BLaER1 treated with 17β-estradiol and CSF1 and Interleukin-3, amounts not matched to agents 10 nM and 100 nM (cell line): ENCODE results near the gene PKNOX2.
A peak's percentile ranks its signal among the peaks of the same experiment; 100 is the strongest.

Experiments
- H3K27ac ChIP-seq, 11 experiments: shearing (Covaris generic); formaldehyde crosslinking; 2 replicates each; pipeline ENCODE4 v1.8.1; 2022
- H3K27me3 ChIP-seq, 11 experiments: shearing (Covaris generic); formaldehyde crosslinking; 2 replicates each; pipeline ENCODE4 v1.8.1; 2022
- H3K36me3 ChIP-seq, 11 experiments: shearing (Covaris generic); formaldehyde crosslinking; 2 replicates each; pipeline ENCODE4 v1.8.1; 2022
- H3K4me1 ChIP-seq, 10 experiments: shearing (Covaris generic); formaldehyde crosslinking; 2 replicates each; pipeline ENCODE4 v1.8.1; 2022
- H3K4me2 ChIP-seq, 11 experiments: shearing (Covaris generic); formaldehyde crosslinking; 2 replicates each; pipeline ENCODE4 v1.8.1; 2022
- H3K4me3 ChIP-seq, 10 experiments: shearing (Covaris generic); formaldehyde crosslinking; 2 replicates each; pipeline ENCODE4 v1.8.1; 2022
- H3K9ac ChIP-seq, 11 experiments: shearing (Covaris generic); formaldehyde crosslinking; 2 replicates each; pipeline ENCODE4 v1.8.1; 2022
- H3K9me3 ChIP-seq, 11 experiments: shearing (Covaris generic); formaldehyde crosslinking; replicated peaks in 1 of 11; 2 replicates each; pipeline ENCODE4 v1.8.1; 2022
- H4K20me1 ChIP-seq, 11 experiments: shearing (Covaris generic); formaldehyde crosslinking; 2 replicates each; pipeline ENCODE4 v1.8.1; 2022
- Cebpa-rat ChIP-seq, 11 experiments: shearing (Covaris generic); IDR thresholded peaks; 2 replicates each; pipeline ENCODE4 v1.8.1; 2022

Gene PKNOX2

DNA sequence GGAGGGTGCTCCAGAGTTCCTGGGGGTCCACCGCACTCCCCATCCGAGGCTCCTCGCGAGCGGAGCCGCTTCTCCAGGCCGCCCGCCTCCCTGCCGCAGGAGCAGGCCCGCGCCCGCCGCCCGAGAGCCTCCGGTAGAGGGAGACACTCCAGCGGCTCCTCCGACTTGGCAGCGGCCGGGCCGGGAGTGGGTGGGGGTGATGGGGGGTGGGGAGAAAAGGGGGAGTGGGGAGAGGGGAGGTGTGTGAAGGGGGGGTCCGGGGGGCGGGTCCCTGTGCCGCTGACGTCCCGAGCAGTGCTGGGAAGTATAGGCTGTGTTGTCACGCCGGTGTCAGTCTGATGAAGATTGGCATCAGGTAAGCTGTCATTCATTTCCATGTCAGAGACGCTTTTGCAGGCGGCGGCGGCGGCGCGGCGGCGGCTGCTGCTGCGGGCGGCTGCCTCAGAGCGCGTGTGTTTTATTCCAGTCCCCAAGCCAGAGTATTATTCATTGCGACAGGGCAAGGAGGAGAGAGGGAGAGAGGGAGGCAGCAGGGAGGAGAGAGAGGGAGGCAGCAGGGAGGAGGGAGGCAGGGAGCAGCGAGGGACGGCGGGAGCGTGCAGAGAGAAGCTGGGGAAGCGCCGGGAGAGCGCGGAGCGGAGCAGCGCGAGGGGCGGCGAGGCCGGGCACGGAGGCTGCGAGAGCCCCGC is at the start of gene PKNOX2:
Gene PKNOX2 (plus strand): TSS at position 330 of the 689 bp plus-strand sequence. CDS start 186,555 bp downstream, outside the sequence.
- H3K4me3 ChIP-seq = peak within 1 kb of the TSS; percentile 54 to 74 (median 63)
- H3K9ac ChIP-seq = peak within 1 kb of the TSS; percentile 10 to 64 (median 56); a peak in 19 of 22 replicates
- H3K27ac ChIP-seq = no peak within 1 kb of the TSS
- no peaks in the 10 kb centered on the region for H3K36me3 ChIP-seq
- no peak for TF ChIP-seq Cebpa-rat (IDR thresholded peaks at IDR 0.05)
- H3K27me3 ChIP-seq = peaks cover 77 to 97% (median 91%) of the 10 kb centered on the region in 11 experiments
- peaks cover 0 to 41% (median 24%) of the 10 kb centered on the region in 11 experiments; a peak in 16 of 22 replicates for H4K20me1 ChIP-seq
- peaks cover 9 to 19% (median 15%) of the 10 kb centered on the region in 10 experiments; a peak in 17 of 20 replicates for H3K4me1 ChIP-seq
- H3K4me2 ChIP-seq = peak within 1 kb of the TSS; percentile 91 to 99 (median 98)
- H3K9me3 ChIP-seq = no peaks in the 10 kb centered on the region

DNA sequence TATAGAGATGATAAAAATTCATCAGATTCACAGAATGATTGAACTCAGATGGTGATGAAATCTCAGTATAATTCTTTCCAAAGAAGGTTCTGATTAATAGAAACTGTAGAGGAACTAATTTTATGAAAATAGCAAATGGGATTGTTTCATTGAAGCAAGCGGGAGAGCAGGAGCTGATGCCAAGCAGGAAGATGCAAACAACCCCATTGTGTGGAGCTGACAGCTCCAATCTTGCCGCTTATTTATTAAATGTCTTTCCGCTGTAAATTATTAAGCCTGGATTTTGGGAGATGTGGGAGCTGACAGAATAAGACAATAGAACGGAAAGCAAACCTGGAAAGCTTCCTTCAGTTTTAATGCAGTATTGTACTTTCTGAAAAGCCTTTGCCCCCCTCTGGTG is 47.1 kb upstream of the PKNOX2 start:
- no peaks in the 10 kb centered on the region for H3K27me3 ChIP-seq
- H3K4me2 ChIP-seq = no peak overlapping the region
- H4K20me1 ChIP-seq = no peaks in the 10 kb centered on the region
- peaks cover 0 to 12% (median under 1%) of the 10 kb centered on the region in 11 experiments; a peak in 7 of 22 replicates for H3K9me3 ChIP-seq
- H3K4me3 ChIP-seq = no peak overlapping the region
- no peak overlapping the region for H3K27ac ChIP-seq
- H3K9ac ChIP-seq = no peak overlapping the region
- no peaks in the 10 kb centered on the region for H3K4me1 ChIP-seq
- no peak for TF ChIP-seq Cebpa-rat (IDR thresholded peaks at IDR 0.05)
- no peaks in the 10 kb centered on the region for H3K36me3 ChIP-seq

- Histone ChIP-seq H3K27me3 (no peaks in the 10 kb centered on the region), H3K36me3 (no peaks in the 10 kb centered on the region), H3K4me2 (peak overlapping the region in 3 of 11 experiments; percentile 58 to 75 (median 64); a peak in 6 of 22 replicates), H3K9ac (no peak overlapping the region), H3K27ac (no peak overlapping the region), H3K4me1 (peaks cover 0 to 23% (median 5%) of the 10 kb centered on the region in 10 experiments; a peak in 10 of 20 replicates), H4K20me1 (no peaks in the 10 kb centered on the region), H3K4me3 (no peak overlapping the region), H3K9me3 (peaks cover 0 to 4% (median 0%) of the 10 kb centered on the region in 11 experiments; a peak in 1 of 22 replicates)
- TF ChIP-seq Cebpa-rat (IDR thresholded peaks at IDR 0.05) = no peak
These were observed 41.2 kb upstream of the PKNOX2 start for GRCh38 chr11:125123194-125123946.

- no peaks in the 10 kb centered on the region for H4K20me1 ChIP-seq
- no peak overlapping the region for H3K4me3 ChIP-seq
- H3K4me1 ChIP-seq = peaks cover 0 to 23% (median 5%) of the 10 kb centered on the region in 10 experiments; a peak in 10 of 20 replicates
- peaks cover 0 to 4% (median 0%) of the 10 kb centered on the region in 11 experiments; a peak in 1 of 22 replicates for H3K9me3 ChIP-seq
- H3K27me3 ChIP-seq = no peaks in the 10 kb centered on the region
- TF ChIP-seq Cebpa-rat (IDR thresholded peaks at IDR 0.05) = no peak
- H3K36me3 ChIP-seq = no peaks in the 10 kb centered on the region
- H3K4me2 ChIP-seq = peak overlapping the region in 4 of 11 experiments; percentile 48 to 75 (median 61); a peak in 8 of 22 replicates
- no peak overlapping the region for H3K27ac ChIP-seq
- H3K9ac ChIP-seq = no peak overlapping the region
These were observed 40.5 kb upstream of the PKNOX2 start for GRCh38 chr11:125123947-125124617.

DNA sequence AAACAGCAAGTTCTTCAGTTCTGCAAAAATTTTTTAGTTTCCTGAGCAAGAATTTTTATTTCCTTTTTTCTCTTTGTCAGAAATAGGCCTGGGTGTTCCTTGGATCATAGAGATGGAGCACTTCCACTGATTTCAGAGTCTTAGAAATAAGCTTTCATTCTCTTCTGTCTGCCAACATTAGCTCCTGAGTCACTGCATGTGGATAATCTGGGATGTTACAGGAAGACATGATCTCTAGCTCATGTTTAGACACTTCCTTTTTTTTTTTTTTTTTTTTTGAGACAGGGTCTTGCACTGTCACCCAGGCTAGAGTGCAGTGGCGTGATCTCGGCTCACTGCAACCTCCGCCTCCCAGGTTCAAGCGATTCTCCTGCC is 39.9 kb upstream of the PKNOX2 start:
- no peak overlapping the region for H3K4me3 ChIP-seq
- no peak for TF ChIP-seq Cebpa-rat (IDR thresholded peaks at IDR 0.05)
- H3K4me2 ChIP-seq = peak overlapping the region in 4 of 11 experiments; percentile 48 to 75 (median 61); a peak in 8 of 22 replicates

GRCh38 chr11:125128450-125128849 is 36.1 kb upstream of the PKNOX2 start:
- H3K4me3 ChIP-seq = no peak overlapping the region
- no peak overlapping the region for H3K9ac ChIP-seq
- H4K20me1 ChIP-seq = no peaks in the 10 kb centered on the region
- TF ChIP-seq Cebpa-rat (IDR thresholded peaks at IDR 0.05) = no peak
- H3K4me2 ChIP-seq = no peak overlapping the region
- H3K27ac ChIP-seq = no peak overlapping the region
- peaks cover 0 to 19% (median 5%) of the 10 kb centered on the region in 10 experiments; a peak in 10 of 20 replicates for H3K4me1 ChIP-seq
- H3K36me3 ChIP-seq = no peaks in the 10 kb centered on the region
- peaks cover 0 to 4% (median 0%) of the 10 kb centered on the region in 11 experiments; a peak in 1 of 22 replicates for H3K9me3 ChIP-seq
- no peaks in the 10 kb centered on the region for H3K27me3 ChIP-seq

More for the DNA sequence above, 39.9 kb upstream of the PKNOX2 start:
- no peak overlapping the region for H3K9ac ChIP-seq
- H4K20me1 ChIP-seq = no peaks in the 10 kb centered on the region
- H3K27ac ChIP-seq = no peak overlapping the region
- H3K9me3 ChIP-seq = peaks cover 0 to 4% (median 0%) of the 10 kb centered on the region in 11 experiments; a peak in 1 of 22 replicates
- H3K27me3 ChIP-seq = no peaks in the 10 kb centered on the region
- peaks cover 0 to 23% (median 5%) of the 10 kb centered on the region in 10 experiments; a peak in 10 of 20 replicates for H3K4me1 ChIP-seq
- no peaks in the 10 kb centered on the region for H3K36me3 ChIP-seq

DNA sequence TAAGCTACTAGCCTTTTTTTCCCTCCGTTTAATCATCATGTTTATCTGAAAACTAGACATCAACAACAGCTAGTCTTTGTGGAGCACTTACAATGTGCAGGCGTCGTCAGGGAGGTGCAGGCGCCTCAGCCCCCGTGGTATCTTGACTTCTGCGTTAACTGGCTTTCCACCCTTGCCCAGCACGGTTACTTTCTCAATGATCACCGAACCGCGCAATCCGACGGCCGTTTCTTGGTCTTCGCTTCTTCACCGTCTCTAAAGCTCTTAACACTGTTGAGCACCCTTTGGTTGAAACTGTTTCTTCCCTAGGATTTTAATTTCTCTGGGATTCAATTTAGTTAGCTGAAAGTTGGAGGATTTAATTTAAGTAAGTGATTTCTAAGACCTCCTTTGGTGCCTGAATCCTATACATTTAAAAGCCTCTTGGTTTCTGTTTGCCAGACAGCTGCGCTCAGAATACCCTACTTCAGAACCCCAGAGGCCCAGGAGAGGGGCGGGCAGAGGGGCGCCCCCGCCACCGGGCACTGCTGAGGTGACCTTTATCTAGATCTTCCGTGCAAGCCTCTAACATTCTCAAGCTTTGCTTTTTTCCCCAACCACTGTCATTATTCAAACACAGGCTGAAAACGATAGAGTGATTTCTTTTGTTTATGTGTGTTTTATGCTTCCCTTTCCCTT is 35.1 kb upstream of the PKNOX2 start:
- Histone ChIP-seq H3K9me3 (no peaks in the 10 kb centered on the region), H4K20me1 (no peaks in the 10 kb centered on the region), H3K36me3 (no peaks in the 10 kb centered on the region), H3K4me1 (peaks cover 0 to 9% (median 2%) of the 10 kb centered on the region in 10 experiments; a peak in 9 of 20 replicates), H3K4me3 (no peak overlapping the region), H3K27ac (no peak overlapping the region), H3K4me2 (no peak overlapping the region), H3K27me3 (no peaks in the 10 kb centered on the region), H3K9ac (no peak overlapping the region)
- no peak for TF ChIP-seq Cebpa-rat (IDR thresholded peaks at IDR 0.05)

DNA sequence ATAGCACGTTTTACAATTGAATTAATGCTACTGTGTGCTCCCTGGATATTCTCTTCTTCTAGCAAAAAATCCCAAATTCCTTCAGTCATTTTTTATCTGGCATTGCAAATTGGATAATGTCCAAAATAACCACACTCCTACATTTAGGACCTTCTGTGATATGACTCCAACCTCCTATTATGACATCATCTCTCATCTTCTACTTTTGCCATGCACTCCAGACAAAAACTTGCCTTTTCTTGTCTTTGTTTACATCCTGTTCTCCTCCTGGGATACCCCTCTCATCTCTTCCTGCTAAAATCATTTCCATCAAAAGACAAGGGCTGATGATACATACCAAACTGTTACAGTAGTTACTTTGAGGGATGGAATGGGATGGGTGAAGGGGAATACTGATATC is 32.5 kb upstream of the PKNOX2 start:
- H4K20me1 ChIP-seq = no peaks in the 10 kb centered on the region
- no peaks in the 10 kb centered on the region for H3K9me3 ChIP-seq
- no peaks in the 10 kb centered on the region for H3K27me3 ChIP-seq
- no peaks in the 10 kb centered on the region for H3K36me3 ChIP-seq
- no peak overlapping the region for H3K4me2 ChIP-seq
- no peak overlapping the region for H3K4me3 ChIP-seq
- no peak for TF ChIP-seq Cebpa-rat (IDR thresholded peaks at IDR 0.05)
- H3K27ac ChIP-seq = no peak overlapping the region
- peaks cover 0 to 9% (median 0%) of the 10 kb centered on the region in 10 experiments; a peak in 3 of 20 replicates for H3K4me1 ChIP-seq
- no peak overlapping the region for H3K9ac ChIP-seq
